ENCODE measurements around the gene BAIAP2.

Gene BAIAP2

GRCh38 chr17:81159611-81160265 lies 124.8 kb downstream of the BAIAP2 start:
- DNase-seq (ENCODE audit: low spot score) = no peak

GRCh38 chr17:81160306-81160705 lies 125.4 kb downstream of the BAIAP2 start:
- DNase-seq (ENCODE audit: low spot score) = no peak

- no peak for DNase-seq (ENCODE audit: low spot score)
Measured at GRCh38 chr17:81160747-81161453, 125.9 kb downstream of the BAIAP2 start.

GRCh38 chr17:81161536-81161935 lies 126.6 kb downstream of the BAIAP2 start:
- no peak for DNase-seq (ENCODE audit: low spot score)

- no peak for DNase-seq (ENCODE audit: low spot score)
Measured at GRCh38 chr17:81161972-81162371, 127.0 kb downstream of the BAIAP2 start.

- no peak for DNase-seq (ENCODE audit: low spot score)
Measured at GRCh38 chr17:81162491-81162890, 127.5 kb downstream of the BAIAP2 start.

GRCh38 chr17:81163051-81163695 lies 128.2 kb downstream of the BAIAP2 start:
- DNase-seq (ENCODE audit: low spot score) = no peak

- no peak for DNase-seq (ENCODE audit: low spot score)
Measured at GRCh38 chr17:81163703-81164370, 128.9 kb downstream of the BAIAP2 start.

GRCh38 chr17:81164371-81165245 lies 129.7 kb downstream of the BAIAP2 start:
- DNase-seq (ENCODE audit: low spot score) = no peak

GRCh38 chr17:81165246-81166032 lies 130.5 kb downstream of the BAIAP2 start, which contains the start of gene PVALEF:
PVALEF (plus strand) TSS chr17:81165507; CDS start chr17:81181227, 15,720 bp downstream.
- no peak for DNase-seq (ENCODE audit: low spot score)

GRCh38 chr17:81166033-81166492 lies 131.1 kb downstream of the BAIAP2 start, which contains the start of gene AATK:
AATK (minus strand) TSS chr17:81166221; CDS start chr17:81165992, 229 bp downstream.
- DNase-seq (ENCODE audit: low spot score) = no peak

All from left forelimb (tissue), 1 donor.